Neuronal stem cell (in vitro differentiated cells): Measurements from ENCODE around the gene C2orf81.
A peak's percentile ranks its signal among the peaks of the same experiment; 100 is the strongest.
"Not testable (repeated sequence)": the region's sequence is repeated elsewhere in the genome, so short reads cannot be mapped to it uniquely, and the experiment has no call there.

Source experiments
- DNase-seq: peaks from one replicate; pipeline ENCODE4 v3.0.0-alpha.2; 2013; ENCODE audit warnings: low spot score
- H2AFZ ChIP-seq: one replicate; pipeline ENCODE4 v1.6.1; 2013; ENCODE audit warnings: mild to moderate bottlenecking, low read length, inconsistent platforms
- H2AK5ac ChIP-seq: 2 replicates; pipeline ENCODE4 v1.6.1; 2013; ENCODE audit warnings: low read depth, mild to moderate bottlenecking, inconsistent platforms, low read length, moderate library complexity, mixed read lengths
- H2BK120ac ChIP-seq: 2 replicates; pipeline ENCODE4 v1.6.1; 2013; ENCODE audit warnings: low read depth, mild to moderate bottlenecking, inconsistent platforms, low read length, moderate library complexity, mixed read lengths
- H2BK12ac ChIP-seq: one replicate; pipeline ENCODE4 v1.6.1; 2013; ENCODE audit warnings: low read length, inconsistent platforms
- H2BK15ac ChIP-seq: 2 replicates; pipeline ENCODE4 v1.6.1; 2013; ENCODE audit warnings: mild to moderate bottlenecking, low read length, inconsistent platforms, mixed read lengths
- H2BK5ac ChIP-seq: one replicate; pipeline ENCODE4 v1.6.1; 2013; ENCODE audit warnings: inconsistent platforms, mild to moderate bottlenecking, low read length, moderate library complexity
- H3K14ac ChIP-seq: one replicate; pipeline ENCODE4 v1.6.1; 2013; ENCODE audit warnings: low read length, inconsistent platforms
- H3K18ac ChIP-seq: 2 replicates; pipeline ENCODE4 v1.6.1; 2013; ENCODE audit warnings: low read length, inconsistent platforms
- H3K23ac ChIP-seq: 2 replicates; pipeline ENCODE4 v1.6.1; 2013; ENCODE audit warnings: low read depth, mild to moderate bottlenecking, mixed read lengths, low read length, inconsistent platforms; ENCODE audit not compliant: poor library complexity
- H3K27ac ChIP-seq: replicated peaks from 3 replicates; pipeline ENCODE4 v1.5.1; 2013; ENCODE audit warnings: low read length, inconsistent platforms
- H3K27me3 ChIP-seq, 3 experiments: 2 replicates each; pipeline ENCODE4 v1.6.1; 2013; ENCODE audit warnings: low read length in 3 of 3, mild to moderate bottlenecking in 2 of 3, inconsistent platforms in 1 of 3, low read depth in 1 of 3, mixed read lengths in 1 of 3, moderate library complexity in 1 of 3; ENCODE audit not compliant: control insufficient read depth in 3 of 3, insufficient read depth in 3 of 3
- H3K36me3 ChIP-seq, 2 donors: replicated peaks in 1 of 2; 2 replicates each; pipeline ENCODE4 v1.6.1; 2013; ENCODE audit warnings: low read length in 2 of 2; ENCODE audit not compliant: control insufficient read depth in 2 of 2, insufficient read depth in 2 of 2
- H3K4ac ChIP-seq: 2 replicates; pipeline ENCODE4 v1.6.1; 2013; ENCODE audit warnings: inconsistent platforms, mild to moderate bottlenecking, low read length, moderate library complexity
- H3K4me1 ChIP-seq, 2 donors: 1 replicate in 1 of 2; 2 replicates in 1 of 2; pipeline ENCODE4 v1.6.1; 2013; ENCODE audit warnings: low read length in 2 of 2, low read depth in 1 of 2; ENCODE audit not compliant: control insufficient read depth in 2 of 2, insufficient read depth in 1 of 2
- H3K4me2 ChIP-seq: one replicate; pipeline ENCODE4 v1.6.1; 2013; ENCODE audit warnings: mild to moderate bottlenecking, low read length, inconsistent platforms; ENCODE audit not compliant: insufficient read depth, poor library complexity, severe bottlenecking
- H3K4me3 ChIP-seq, 2 donors: 2 replicates each; pipeline ENCODE4 v1.5.1; 2013; ENCODE audit warnings: low read length in 2 of 2, mild to moderate bottlenecking in 2 of 2, inconsistent platforms in 1 of 2, moderate library complexity in 1 of 2
- H3K79me1 ChIP-seq: one replicate; pipeline ENCODE4 v1.6.1; 2013; ENCODE audit warnings: low read depth, mild to moderate bottlenecking, inconsistent platforms, low read length, moderate library complexity
- H3K9ac ChIP-seq: one replicate; pipeline ENCODE4 v1.6.1; 2013; ENCODE audit warnings: mild to moderate bottlenecking, low read depth, low read length, inconsistent platforms; ENCODE audit not compliant: poor library complexity
- H3K9me3 ChIP-seq, 2 donors: replicated peaks in 1 of 2; 2 replicates each; pipeline versions ENCODE3 to v1.6.1; 2013; ENCODE audit warnings: low read length in 2 of 2, mild to moderate bottlenecking in 2 of 2, inconsistent platforms in 1 of 2, low read depth in 1 of 2, mixed read lengths in 1 of 2, moderate library complexity in 1 of 2; ENCODE audit not compliant: control insufficient read depth in 2 of 2, insufficient read depth in 1 of 2
- H4K8ac ChIP-seq: one replicate; pipeline ENCODE4 v1.6.1; 2013; ENCODE audit warnings: low read depth, mild to moderate bottlenecking, inconsistent platforms, low read length, moderate library complexity
- H4K91ac ChIP-seq: one replicate; pipeline ENCODE4 v1.6.1; 2013; ENCODE audit warnings: low read length, low read depth, mild to moderate bottlenecking, inconsistent platforms; ENCODE audit not compliant: poor library complexity
- WGBS, 2 donors: extraction: QIAGEN DNeasy Blood & Tissue Kit; methylation state at CpG; one replicate each; pipeline ENCODE4 v1.1.7; 2013; ENCODE audit warnings: missing lambda C conversion rate in 2 of 2, mixed read lengths in 1 of 2; ENCODE audit not compliant: insufficient read length in 2 of 2, insufficient replicate concordance in 1 of 2; ENCODE audit errors: extremely low coverage in 2 of 2; 5-methylcytosine and 5-hydroxymethylcytosine counted together

Gene C2orf81

GRCh38 chr2:74420443-74421103 lies 846 bp downstream of the C2orf81 start:
- peaks cover 15 to 20% of the 10 kb centered on the region in 2 donors for H3K36me3 ChIP-seq
- H2AK5ac ChIP-seq, H3K9ac ChIP-seq, H2BK15ac ChIP-seq, H4K8ac ChIP-seq, H3K79me1 ChIP-seq, H3K23ac ChIP-seq, DNase-seq, H3K4me1 ChIP-seq, H3K9me3 ChIP-seq, H3K4ac ChIP-seq, H2BK120ac ChIP-seq, H3K14ac ChIP-seq, H4K91ac ChIP-seq, H3K27ac ChIP-seq, H3K18ac ChIP-seq, H3K27me3 ChIP-seq, H2BK5ac ChIP-seq, H2BK12ac ChIP-seq: not testable (repeated sequence)
- peak overlapping the region; percentile 13 for H3K4me2 ChIP-seq
- peak overlapping the region in 1 of 2 donors; percentile 87 for H3K4me3 ChIP-seq
- H2AFZ ChIP-seq, result peak overlapping the region; percentile 97
- WGBS, 2 donors, result no CpG with 5 or more reads among the region's 19 CpGs

GRCh38 chr2:74420006-74420405 lies 1.4 kb downstream of the C2orf81 start:
- no peak overlapping the region for H2BK15ac ChIP-seq
- peaks cover 0 to 3% of the 10 kb centered on the region in 2 donors for H3K9me3 ChIP-seq
- H3K23ac ChIP-seq, result no peak overlapping the region
- no peak overlapping the region for H2BK12ac ChIP-seq
- DNase-seq, result no peak
- no peak overlapping the region for H2BK5ac ChIP-seq
- no peak overlapping the region for H3K18ac ChIP-seq
- H3K4me3 ChIP-seq, result no peak overlapping the region
- no CpG with 5 or more reads among the region's 2 CpGs for WGBS, 2 donors
- H4K8ac ChIP-seq, result no peak overlapping the region
- peaks cover 9% of the 10 kb centered on the region for H3K79me1 ChIP-seq
- no peak overlapping the region for H2AFZ ChIP-seq
- no peak overlapping the region for H3K4ac ChIP-seq
- H2AK5ac ChIP-seq, result no peak overlapping the region
- H3K4me2 ChIP-seq, result no peak overlapping the region
- H3K27ac ChIP-seq, result no peak overlapping the region
- H3K4me1 ChIP-seq, result peaks cover 0 to 9% of the 10 kb centered on the region in 2 donors
- H3K36me3 ChIP-seq, result peaks cover 9 to 15% of the 10 kb centered on the region in 2 donors
- H2BK120ac ChIP-seq, result no peak overlapping the region
- H3K9ac ChIP-seq, result no peak overlapping the region
- H3K14ac ChIP-seq, result no peak overlapping the region
- H3K27me3 ChIP-seq, result no peaks in the 10 kb centered on the region
- H4K91ac ChIP-seq, result no peak overlapping the region

GRCh38 chr2:74419345-74419744 lies 2.1 kb downstream of the C2orf81 start:
- Histone ChIP-seq H2AK5ac (no peak overlapping the region), H4K8ac (no peak overlapping the region), H3K27me3 (no peaks in the 10 kb centered on the region), H2BK5ac (no peak overlapping the region), H3K79me1 (peaks cover 2% of the 10 kb centered on the region), H3K27ac (no peak overlapping the region), H3K9ac (no peak overlapping the region), H3K4ac (no peak overlapping the region), H3K18ac (no peak overlapping the region), H2BK120ac (no peak overlapping the region), H3K23ac (no peak overlapping the region), H3K4me2 (no peak overlapping the region), H2AFZ (no peak overlapping the region), H2BK12ac (no peak overlapping the region), H2BK15ac (no peak overlapping the region), H3K36me3 (peaks cover 3 to 8% of the 10 kb centered on the region in 2 donors), H4K91ac (no peak overlapping the region), H3K4me1 (peaks cover 0 to 9% of the 10 kb centered on the region in 2 donors), H3K9me3 (peaks cover 0 to 3% of the 10 kb centered on the region in 2 donors), H3K14ac (no peak overlapping the region), H3K4me3 (no peak overlapping the region)
- DNase-seq, result no peak
- no CpG with 5 or more reads among the region's 1 CpG for WGBS, 2 donors

GRCh38 chr2:74418312-74418711 lies 3.1 kb downstream of the C2orf81 start:
- no CpG with 5 or more reads among the region's 27 CpGs for WGBS, 2 donors
- Histone ChIP-seq H3K4me1 (peaks cover 0 to 9% of the 10 kb centered on the region in 2 donors), H3K4me3 (no peak overlapping the region), H3K14ac (no peak overlapping the region), H3K4ac (no peak overlapping the region), H2AK5ac (no peak overlapping the region), H2BK5ac (no peak overlapping the region), H3K23ac (no peak overlapping the region), H3K79me1 (peaks cover 2% of the 10 kb centered on the region), H4K91ac (no peak overlapping the region), H3K9me3 (peaks cover 0 to 3% of the 10 kb centered on the region in 2 donors), H3K27ac (no peak overlapping the region), H2BK120ac (no peak overlapping the region), H2BK15ac (no peak overlapping the region), H3K9ac (no peak overlapping the region), H2BK12ac (peak overlapping the region; percentile 36), H3K4me2 (no peak overlapping the region), H4K8ac (no peak overlapping the region), H3K27me3 (no peaks in the 10 kb centered on the region), H2AFZ (no peak overlapping the region), H3K18ac (no peak overlapping the region), H3K36me3 (no peaks in the 10 kb centered on the region)
- no peak for DNase-seq
